ENCODE data around the gene BTBD19. TPM values are rescaled to one million over a fixed set of nuclear protein-coding genes. Genes with fewer than 3 reads are reported as not detected.

BTBD19 gene
- total and polyA plus RNA-seq, 9 of the 15 experiments (the other 6 are each of a cell fraction or from before 2014, with no cell fraction given), result 0.22 to 2.0 (median 0.95) TPM

- TF ChIP-seq, protein P1, sequence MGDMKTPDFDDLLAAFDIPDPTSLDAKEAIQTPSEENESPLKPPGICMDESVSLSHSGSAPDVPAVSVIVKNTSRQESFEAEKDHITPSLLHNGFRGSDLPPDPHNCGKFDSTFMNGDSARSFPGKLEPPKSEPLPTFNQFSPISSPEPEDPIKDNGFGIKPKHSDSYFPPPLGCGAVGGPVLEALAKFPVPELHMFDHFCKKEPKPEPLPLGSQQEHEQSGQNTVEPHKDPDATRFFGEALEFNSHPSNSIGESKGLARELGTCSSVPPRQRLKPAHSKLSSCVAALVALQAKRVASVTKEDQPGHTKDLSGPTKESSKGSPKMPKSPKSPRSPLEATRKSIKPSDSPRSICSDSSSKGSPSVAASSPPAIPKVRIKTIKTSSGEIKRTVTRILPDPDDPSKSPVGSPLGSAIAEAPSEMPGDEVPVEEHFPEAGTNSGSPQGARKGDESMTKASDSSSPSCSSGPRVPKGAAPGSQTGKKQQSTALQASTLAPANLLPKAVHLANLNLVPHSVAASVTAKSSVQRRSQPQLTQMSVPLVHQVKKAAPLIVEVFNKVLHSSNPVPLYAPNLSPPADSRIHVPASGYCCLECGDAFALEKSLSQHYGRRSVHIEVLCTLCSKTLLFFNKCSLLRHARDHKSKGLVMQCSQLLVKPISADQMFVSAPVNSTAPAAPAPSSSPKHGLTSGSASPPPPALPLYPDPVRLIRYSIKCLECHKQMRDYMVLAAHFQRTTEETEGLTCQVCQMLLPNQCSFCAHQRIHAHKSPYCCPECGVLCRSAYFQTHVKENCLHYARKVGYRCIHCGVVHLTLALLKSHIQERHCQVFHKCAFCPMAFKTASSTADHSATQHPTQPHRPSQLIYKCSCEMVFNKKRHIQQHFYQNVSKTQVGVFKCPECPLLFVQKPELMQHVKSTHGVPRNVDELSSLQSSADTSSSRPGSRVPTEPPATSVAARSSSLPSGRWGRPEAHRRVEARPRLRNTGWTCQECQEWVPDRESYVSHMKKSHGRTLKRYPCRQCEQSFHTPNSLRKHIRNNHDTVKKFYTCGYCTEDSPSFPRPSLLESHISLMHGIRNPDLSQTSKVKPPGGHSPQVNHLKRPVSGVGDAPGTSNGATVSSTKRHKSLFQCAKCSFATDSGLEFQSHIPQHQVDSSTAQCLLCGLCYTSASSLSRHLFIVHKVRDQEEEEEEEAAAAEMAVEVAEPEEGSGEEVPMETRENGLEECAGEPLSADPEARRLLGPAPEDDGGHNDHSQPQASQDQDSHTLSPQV (IDR thresholded peaks at IDR 0.05), result no peak
- TF ChIP-seq BDP1 (IDR thresholded peaks at IDR 0.05; ENCODE audit: insufficient read depth, insufficient read length) (no peak), MCM7 (IDR thresholded peaks at IDR 0.05) (no peak), CHD4 (IDR thresholded peaks at IDR 0.05; ENCODE audit: insufficient read depth, insufficient replicate concordance, low read depth, low read length, poor library complexity, severe bottlenecking) (no peak), RUNX1 (IDR thresholded peaks at IDR 0.05; ENCODE audit: low read depth) (no peak), ZBTB2 (IDR thresholded peaks at IDR 0.05) (peak; percentile 28; the same call in 1 of the 2 replicates), UBTF (IDR thresholded peaks at IDR 0.05; ENCODE audit: borderline replicate concordance in 1 of 2, low read depth in 2 of 2, low read length in 2 of 2) (no peak), ZNF668 (CRISPR knock-in tag; IDR thresholded peaks at IDR 0.05) (no peak), CXXC5 (CRISPR knock-in tag; IDR thresholded peaks at IDR 0.05) (no peak), TBL1XR1 (IDR thresholded peaks at IDR 0.05; ENCODE audit: low read length in 2 of 2) (no peak), ZNF764 (CRISPR knock-in tag; IDR thresholded peaks at IDR 0.05; ENCODE audit: low read depth) (no peak), TAL1 (IDR thresholded peaks at IDR 0.05) (peak; percentile 72), SOX6 (IDR thresholded peaks at IDR 0.05) (peak; percentile 52), PATZ1 (CRISPR knock-in tag; IDR thresholded peaks at IDR 0.05; ENCODE audit: borderline replicate concordance) (no peak), ARHGAP35 (IDR thresholded peaks at IDR 0.05; ENCODE audit: partially characterized antibody) (no peak), TEAD1 (CRISPR knock-in tag; IDR thresholded peaks at IDR 0.05) (no peak)
Observed at GRCh38 chr1:44801491-44802305, 6.6 kb upstream of the BTBD19 start (continued).

Measured in K562 (cell line).